Putamen (tissue), 1 donor: Measurements from ENCODE around the gene LTO1.
A peak's percentile ranks its signal among the peaks of the same experiment; 100 is the strongest.

Source experiments
- DNase-seq: peaks from one replicate; pipeline ENCODE4 v3.0.0-alpha.2; 2016; ENCODE audit warnings: low spot score

The LTO1 gene, protein sequence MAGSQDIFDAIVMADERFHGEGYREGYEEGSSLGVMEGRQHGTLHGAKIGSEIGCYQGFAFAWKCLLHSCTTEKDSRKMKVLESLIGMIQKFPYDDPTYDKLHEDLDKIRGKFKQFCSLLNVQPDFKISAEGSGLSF

GRCh38 chr11:69674886-69675714, at the start of gene LTO1:
Gene LTO1, minus strand, starts transcription at chr11:69675353. Its CDS starts 114 bp downstream, at chr11:69675239.
- peak; percentile 94 for DNase-seq

DNA sequence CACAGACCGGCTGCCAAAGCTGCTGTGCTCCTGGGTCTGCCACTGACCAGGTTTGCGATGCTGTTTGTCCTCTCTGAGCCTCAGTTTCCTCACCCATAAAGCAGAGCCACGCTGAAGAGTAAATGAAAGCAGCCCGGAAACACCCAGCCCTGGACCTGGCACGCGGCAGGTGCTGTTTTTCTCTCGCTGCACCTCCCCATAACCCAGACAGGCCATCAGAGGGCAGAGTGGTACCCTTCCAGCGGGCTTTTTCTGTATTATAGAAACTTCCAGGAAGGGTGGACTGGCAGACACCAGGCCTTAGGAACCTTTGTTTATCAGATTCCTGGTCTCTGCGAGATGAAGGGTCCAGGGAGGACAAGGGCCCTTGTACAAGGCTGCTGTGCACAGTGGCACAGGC, 46.6 kb upstream of the LTO1 start:
- DNase-seq, result no peak

DNA sequence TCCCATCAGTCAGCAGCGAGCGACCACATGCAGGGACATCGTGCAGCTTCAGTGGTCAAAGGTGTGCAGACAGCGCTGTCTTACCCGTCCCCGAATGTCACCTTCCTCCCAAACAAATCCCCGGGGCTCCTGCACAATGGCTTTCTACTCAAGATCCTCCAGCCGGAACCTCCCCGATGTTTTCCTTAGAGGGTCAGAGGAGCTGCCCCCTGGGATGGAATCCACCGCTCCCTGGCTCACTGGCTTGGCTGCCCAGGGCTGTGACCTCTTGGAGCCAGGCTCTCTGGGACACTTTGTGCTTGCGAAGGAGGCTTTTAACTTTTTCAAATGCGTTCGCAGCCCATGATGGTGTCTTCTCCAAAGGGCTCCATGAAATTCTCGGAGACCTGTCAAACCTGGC, 46.0 kb upstream of the LTO1 start:
- DNase-seq, result no peak

DNA sequence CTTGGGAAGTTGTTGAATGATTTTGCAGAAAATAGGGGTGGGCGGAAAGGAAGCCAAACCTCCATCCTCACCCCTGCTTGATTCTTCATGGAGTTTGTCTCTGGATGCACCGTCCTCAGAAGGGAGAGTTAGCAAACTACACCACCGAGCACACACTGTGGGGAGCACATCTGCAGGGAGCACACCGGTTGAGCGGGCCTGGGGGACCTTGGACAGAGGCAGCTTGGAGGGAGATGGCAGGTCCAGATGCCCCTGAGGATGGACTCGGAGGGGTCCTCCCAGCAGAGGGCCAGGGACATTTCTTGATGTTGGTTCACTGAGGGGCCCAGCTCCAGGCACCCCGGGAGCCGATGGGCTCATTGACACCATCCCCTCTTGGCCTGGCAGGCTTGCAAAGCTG, 43.8 kb upstream of the LTO1 start:
- no peak for DNase-seq

GRCh38 chr11:69718147-69718546, 43.0 kb upstream of the LTO1 start:
- DNase-seq, result no peak

DNA sequence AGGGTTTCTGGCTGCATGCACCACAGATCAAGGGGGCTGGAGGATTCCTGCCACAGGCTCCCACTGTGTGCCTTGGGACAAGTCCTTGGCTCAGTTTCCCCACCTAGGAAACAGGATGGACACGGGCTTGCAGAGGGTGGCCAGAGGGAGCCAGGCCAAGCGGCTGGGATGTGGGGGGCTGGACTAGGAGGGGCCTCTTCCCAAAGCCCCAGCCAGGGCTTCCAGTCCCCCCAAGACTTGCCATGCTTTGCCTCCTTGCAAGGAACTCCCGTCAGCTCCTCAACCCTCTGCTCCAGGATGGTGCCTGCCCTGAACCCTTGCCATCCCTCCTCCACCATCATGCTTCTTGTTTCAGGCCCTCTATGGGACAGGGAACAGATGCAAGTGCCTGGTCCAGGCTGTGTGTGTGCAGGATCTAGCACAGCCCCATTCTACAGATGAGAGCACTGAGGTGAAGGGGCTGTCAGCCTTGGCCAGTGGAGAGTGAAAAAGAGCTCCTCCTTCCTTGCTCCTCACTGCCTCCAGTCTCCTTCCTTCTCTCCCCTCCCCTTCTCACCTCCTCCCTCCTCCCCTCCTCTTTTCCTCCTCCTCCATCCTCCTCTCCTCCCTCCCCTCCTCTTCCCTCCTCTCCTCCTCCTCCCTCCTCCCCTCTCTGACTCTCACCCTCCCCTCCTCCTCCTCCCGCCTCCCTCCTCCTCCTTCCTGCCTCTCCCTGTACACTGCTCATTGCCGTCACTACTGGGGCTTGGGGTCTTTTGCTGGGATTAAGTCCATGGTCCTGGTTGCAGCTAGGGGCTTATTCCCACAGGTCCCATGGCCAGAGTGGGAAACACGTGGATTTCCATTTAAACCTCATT, 42.0 kb upstream of the LTO1 start:
- no peak for DNase-seq

DNA sequence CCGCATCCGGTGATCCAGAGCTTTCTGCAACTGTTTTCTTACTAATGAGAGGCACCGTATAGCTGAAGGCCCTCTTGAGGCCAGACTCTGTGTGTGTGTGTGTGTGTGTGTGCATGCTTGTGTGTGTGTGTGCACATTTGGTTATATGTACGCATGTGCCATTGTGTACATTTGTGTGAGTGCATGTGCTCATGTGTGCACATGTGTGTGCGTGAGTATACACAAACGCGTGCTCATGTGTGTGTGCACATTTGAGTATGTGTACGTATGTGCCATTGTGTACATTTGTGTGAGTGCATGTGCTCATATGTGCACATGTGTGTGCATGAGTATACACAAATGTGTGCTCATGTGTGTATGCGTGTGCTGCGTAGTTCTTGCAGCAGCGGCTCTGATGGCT, 40.9 kb upstream of the LTO1 start:
- no peak for DNase-seq

GRCh38 chr11:69715446-69715845, 40.3 kb upstream of the LTO1 start:
- no peak for DNase-seq

GRCh38 chr11:69711822-69712801, 37.0 kb upstream of the LTO1 start:
- DNase-seq, result no peak

DNA sequence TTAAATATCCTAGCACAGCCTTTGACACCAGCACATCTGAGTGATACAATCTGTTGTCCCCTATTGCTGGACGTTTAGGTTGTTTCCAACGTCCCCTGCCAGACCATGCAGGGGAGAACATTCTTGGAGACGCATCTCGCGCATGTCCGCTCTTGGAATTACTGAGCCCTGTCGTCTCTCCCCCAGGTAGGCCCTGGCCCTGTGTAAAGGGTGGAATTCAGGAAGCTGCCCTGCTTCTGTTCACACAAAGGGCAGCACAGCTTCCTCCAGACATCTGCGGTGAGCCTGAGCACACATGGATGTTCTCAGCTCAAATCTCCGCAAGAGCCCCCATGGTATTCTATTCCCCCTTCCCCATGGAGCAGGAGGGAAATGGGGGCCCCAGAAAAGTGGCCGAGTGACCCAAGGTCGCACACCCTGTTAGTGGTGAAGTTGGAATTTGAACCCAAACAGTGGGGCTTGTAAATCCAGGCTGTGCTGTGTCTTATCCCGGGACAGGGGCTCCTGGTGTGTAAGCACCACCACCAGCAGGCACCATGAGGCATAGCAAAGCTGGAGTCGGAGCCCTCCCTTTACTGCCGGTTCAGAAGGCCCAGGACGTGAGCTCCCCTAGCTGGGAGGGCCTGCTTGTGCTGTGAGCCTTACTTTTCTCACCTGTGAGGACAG, 33.7 kb upstream of the LTO1 start:
- no peak for DNase-seq

GRCh38 chr11:69707176-69707575, 32.0 kb upstream of the LTO1 start:
- DNase-seq, result no peak

DNA sequence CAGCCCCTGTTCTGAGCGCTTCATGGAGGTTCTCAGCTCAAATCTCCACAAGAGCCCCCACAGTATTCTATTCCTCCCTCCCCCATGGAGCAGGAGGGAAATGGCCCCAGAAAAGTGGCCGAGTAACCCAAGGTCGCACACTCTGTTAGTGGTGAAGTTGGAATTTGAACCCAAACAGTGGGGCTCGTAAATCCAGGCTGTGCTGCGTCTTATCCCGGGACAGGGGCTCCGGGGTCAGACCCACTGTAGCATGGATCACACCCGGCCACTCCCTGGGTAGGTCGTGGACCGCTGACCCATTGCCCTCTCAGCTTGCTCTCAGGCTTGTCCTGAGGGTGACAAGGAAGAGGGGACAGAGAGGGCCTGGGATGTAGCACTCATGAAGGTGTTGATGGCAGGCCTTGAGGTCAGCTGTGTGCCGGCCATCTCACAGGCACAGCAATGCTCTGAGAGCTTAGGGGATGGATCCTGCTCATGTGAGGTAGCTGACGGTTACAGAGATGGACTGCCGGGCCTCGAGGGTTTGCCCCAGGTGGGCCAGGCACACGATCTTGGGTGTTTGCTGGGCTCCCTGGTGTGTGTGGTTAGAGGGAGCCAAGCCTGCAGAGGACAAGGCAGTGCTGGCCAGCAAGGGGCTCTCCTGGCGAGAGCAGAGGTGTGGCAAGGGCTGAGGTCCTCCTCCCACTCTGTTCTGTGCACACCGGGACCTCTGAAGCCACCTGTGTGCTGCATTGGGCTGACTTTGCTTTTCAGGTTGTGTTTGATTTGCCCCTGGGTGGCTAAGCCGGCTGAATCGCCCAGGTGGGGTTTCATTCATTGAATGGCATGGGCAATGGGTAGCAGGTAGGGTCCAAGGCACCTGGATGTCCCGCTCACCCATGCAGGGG, 31.0 kb upstream of the LTO1 start:
- DNase-seq, result no peak

- DNase-seq, result no peak
Observed at GRCh38 chr11:69705351-69705811, 30.2 kb upstream of the LTO1 start.

- no peak for DNase-seq
Observed at GRCh38 chr11:69704508-69705253, 29.5 kb upstream of the LTO1 start.

DNA sequence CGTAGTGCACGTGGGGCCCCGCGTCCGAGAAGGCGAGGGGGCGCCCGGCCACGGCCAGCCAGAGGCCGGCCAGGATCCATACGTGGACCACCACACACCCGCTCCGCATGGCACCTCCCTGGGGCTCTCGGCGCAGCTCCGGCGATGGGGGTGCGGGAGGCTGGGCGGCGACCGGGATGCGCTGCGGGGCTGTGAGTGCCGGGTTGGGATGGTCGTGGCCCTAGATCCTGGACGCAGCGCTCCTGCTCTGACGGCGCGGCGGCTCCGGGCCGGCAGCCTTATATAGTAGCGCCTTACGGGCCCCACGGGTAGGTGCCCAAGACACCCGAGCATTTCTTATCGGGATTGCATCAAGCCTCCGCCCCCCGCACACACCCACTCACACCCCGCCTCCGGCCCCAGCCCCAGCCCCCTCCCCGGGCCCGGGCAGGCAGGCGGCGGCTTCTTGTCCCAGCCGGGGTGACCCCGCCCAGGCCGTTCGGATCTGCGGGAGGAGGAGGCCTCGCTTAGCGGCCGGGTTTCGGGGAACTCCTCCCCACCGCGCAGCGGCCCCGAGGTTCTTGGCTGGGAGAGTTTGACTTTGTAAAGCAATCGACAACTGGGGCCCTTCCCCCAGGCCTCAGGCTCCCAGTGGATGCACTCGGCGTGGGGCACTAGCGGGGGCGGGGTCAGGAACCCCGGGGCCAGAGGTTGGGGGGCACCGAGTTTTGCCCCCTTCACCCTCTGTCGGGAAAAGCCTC, 28.8 kb upstream of the LTO1 start, which contains the start of gene FGF19:
Gene FGF19, minus strand, starts transcription at position 255 of the 740 bp plus-strand sequence. Its CDS starts 146 bp downstream, at position 109.
- DNase-seq, result no peak

DNA sequence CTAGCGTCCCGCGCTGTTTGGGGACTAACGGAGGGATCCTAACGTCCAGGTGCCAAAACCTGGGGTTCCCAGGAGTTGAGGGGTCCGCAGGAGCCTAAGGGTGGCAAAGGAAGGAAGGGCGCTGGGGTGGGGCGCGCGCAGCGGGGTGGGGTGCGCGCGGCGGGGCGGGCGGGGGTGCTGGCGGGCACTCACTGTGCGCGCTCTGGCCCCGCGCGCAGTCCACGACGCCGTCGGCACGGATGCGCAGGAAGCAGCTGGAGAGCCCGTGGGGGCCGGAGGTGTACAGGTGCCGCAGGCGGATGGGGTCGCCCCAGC, 28.3 kb upstream of the LTO1 start:
- no peak for DNase-seq

- no peak for DNase-seq
Observed at GRCh38 chr11:69702769-69703452, 27.8 kb upstream of the LTO1 start.

- no peak for DNase-seq
Observed at GRCh38 chr11:69702239-69702691, 27.1 kb upstream of the LTO1 start.
